HFFc6 (cell line): ENCODE data around the gene PYGB. TPM values are rescaled to one million over a fixed set of nuclear protein-coding genes. Genes with fewer than 3 reads are reported as not detected.

Source experiments
- DNase-seq: peaks from one replicate; pipeline ENCODE4 v3.0.0-alpha.2; 2018
- H3K27ac Mint-ChIP-seq: 2 replicates; pipeline ENCODE4 v1.8.0; 2020; ENCODE audit warnings: mild to moderate bottlenecking, mixed read lengths
- H3K27me3 Mint-ChIP-seq: 2 replicates; pipeline ENCODE4 v1.8.0; 2021; ENCODE audit warnings: mild to moderate bottlenecking, moderate library complexity, mixed read lengths; ENCODE audit not compliant: insufficient read depth
- H3K36me3 Mint-ChIP-seq: 2 replicates; pipeline ENCODE4 v1.8.0; 2021; ENCODE audit warnings: low read depth, mixed read lengths
- H3K4me1 Mint-ChIP-seq: 2 replicates; pipeline ENCODE4 v1.8.0; 2020; ENCODE audit warnings: low read depth, mixed read lengths
- H3K4me3 Mint-ChIP-seq: 2 replicates; pipeline ENCODE4 v1.8.0; 2020; ENCODE audit warnings: mild to moderate bottlenecking, moderate library complexity, mixed read lengths
- H3K9me3 Mint-ChIP-seq: 2 replicates; pipeline ENCODE4 v1.8.0; 2020; ENCODE audit warnings: mild to moderate bottlenecking, mixed read lengths
- total RNA-seq, 6 experiments: library from RNA; stranded (reverse); fragmentation: NEBNext Ultra II Directional; extraction: Animal tissue kit (Norgen Biotek cat#: 25700); gene quantifications; 2 replicates in 1 of 6; 3 replicates in 5 of 6; pipeline ENCODE4 v1.2.3, GENCODE V29; 2021
- TF ChIP-seq, protein P1 (sequence below): fragments of 200-600 bp; sonication (generic); IDR thresholded peaks from 2 replicates; pipeline ENCODE4 v1.5.0; 2021; ENCODE audit warnings: antibody characterized with exemption, mild to moderate bottlenecking

The PYGB gene
- total RNA-seq, 6 experiments from 2014 or later = 65.4 to 75.6 (median 70.2) TPM

DNA sequence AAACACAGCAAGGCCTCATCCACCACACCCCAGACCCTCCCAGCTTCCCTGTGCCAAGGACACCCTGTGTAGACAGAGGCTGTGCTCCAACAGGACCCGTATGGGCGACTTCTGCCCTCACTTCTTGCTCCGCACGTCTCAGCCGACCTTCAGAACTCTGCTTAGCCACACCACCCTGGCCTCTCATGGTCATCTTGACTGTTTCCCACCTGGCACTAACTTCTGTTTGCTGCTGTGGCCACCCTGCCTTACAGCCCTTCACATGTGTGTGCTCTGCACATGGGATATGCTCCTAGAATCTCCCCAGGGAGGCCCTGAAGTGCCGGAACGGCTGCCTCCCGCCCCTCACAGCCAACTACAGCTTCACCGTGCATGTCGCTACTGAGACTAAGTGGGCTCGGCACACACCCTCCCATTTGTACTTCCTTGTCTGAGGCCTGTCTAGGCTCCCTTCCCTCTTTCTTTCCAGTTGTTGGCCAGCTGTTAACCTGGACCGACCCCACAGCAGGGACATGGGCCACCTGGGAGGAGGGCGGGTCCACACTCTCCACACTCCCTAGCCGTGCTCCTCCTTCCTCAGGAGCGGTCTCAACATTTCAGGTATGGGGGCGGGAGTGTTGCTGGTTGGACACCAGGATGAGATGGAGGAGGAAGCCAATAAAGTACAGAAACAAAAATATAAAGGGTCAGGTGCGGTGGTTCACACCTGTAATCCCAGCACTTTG is 69.6 kb downstream of the PYGB start:
- Mint-ChIP-seq H3K27ac (peak overlapping the region; percentile 47; the same call in 1 of the 2 replicates), H3K9me3 (no peaks in the 10 kb centered on the region), H3K4me3 (no peak overlapping the region), H3K27me3 (peaks cover 3% of the 10 kb centered on the region), H3K36me3 (peaks cover 19% of the 10 kb centered on the region), H3K4me1 (peaks cover 22% of the 10 kb centered on the region)
- TF ChIP-seq, protein P1, sequence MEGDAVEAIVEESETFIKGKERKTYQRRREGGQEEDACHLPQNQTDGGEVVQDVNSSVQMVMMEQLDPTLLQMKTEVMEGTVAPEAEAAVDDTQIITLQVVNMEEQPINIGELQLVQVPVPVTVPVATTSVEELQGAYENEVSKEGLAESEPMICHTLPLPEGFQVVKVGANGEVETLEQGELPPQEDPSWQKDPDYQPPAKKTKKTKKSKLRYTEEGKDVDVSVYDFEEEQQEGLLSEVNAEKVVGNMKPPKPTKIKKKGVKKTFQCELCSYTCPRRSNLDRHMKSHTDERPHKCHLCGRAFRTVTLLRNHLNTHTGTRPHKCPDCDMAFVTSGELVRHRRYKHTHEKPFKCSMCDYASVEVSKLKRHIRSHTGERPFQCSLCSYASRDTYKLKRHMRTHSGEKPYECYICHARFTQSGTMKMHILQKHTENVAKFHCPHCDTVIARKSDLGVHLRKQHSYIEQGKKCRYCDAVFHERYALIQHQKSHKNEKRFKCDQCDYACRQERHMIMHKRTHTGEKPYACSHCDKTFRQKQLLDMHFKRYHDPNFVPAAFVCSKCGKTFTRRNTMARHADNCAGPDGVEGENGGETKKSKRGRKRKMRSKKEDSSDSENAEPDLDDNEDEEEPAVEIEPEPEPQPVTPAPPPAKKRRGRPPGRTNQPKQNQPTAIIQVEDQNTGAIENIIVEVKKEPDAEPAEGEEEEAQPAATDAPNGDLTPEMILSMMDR = no peak
- no peak for DNase-seq

DNA sequence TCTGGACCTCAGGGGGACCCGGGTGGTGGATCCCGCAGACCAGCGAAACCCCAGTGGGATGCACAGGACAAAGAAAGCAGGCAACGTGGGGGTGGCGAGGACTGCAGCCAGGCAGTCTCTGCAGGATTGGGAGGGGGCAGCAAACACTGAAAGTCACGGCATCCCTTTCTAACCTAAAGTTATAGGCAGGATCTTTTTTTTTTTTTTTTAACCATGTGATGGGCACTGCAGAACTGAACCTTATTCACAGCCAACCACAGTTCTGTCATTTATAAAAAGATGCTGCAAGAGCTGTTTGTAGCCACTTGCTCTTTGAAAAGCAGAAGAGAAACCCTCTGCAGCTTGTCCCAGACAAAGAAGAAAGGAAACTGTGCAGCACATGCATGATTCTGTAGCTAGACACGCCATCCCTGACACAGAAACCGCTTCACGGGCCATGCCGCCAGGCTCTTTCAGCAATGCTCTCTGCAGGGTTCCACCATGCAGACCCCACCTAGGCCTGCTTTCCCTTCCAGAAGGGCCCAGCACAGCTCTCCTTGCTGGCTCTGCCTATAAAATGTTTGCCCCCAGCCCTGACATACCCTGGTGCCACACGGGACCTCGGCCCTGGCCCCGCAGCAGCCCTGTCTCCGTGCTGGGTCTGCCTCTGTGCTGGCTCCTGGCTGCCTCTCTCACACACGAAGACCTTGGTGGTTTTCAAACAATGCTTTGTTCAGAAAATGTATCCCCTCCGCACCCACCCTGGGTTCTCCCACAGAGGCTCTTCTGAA is 70.8 kb downstream of the PYGB start:
- peaks cover 25% of the 10 kb centered on the region for H3K36me3 Mint-ChIP-seq
- no peak for DNase-seq
- TF ChIP-seq, protein P1 = no peak
- H3K4me1 Mint-ChIP-seq = peaks cover 22% of the 10 kb centered on the region
- H3K4me3 Mint-ChIP-seq = no peak overlapping the region
- H3K9me3 Mint-ChIP-seq = no peaks in the 10 kb centered on the region
- no peak overlapping the region for H3K27ac Mint-ChIP-seq
- H3K27me3 Mint-ChIP-seq = peaks cover 3% of the 10 kb centered on the region

DNA sequence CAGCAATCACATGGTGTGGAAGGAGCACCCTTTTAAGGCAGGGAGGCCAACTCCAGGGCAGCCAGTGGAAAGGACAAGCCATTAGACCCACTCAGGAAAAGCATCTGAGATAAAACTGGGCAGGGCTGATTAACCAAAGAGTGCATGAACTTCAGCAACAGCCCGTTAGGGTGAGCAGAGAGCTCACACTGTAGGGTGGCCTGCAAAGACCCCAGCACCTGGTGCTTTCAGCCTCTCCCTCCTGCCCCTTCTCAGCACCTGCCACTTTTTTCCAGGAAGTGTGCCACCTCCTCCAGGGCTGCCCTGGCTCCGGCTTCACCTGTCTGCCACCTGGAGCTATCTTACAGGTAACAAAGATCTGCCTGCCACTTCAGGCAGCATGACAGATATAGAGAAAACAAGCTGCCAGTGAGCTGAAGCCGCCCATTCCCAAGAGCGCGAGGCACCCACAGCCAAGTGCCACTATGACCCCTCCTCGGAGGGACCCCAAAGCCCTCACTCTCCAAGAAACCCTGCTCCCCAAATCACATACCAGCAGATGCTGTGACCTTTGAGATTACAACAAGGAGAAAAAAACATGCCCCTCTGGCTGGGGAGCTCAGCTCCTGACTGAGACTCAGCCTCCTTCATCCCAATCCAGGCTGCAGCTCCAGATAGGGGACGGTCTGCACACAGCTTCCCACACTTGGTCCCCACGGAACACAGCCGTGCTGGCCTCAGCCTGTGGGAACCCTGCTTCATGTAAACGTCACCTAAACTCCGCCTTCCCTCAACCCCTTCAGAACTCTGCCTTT is 71.6 kb downstream of the PYGB start:
- Mint-ChIP-seq H3K27ac (no peak overlapping the region), H3K27me3 (peaks cover 3% of the 10 kb centered on the region), H3K4me3 (no peak overlapping the region), H3K4me1 (peaks cover 22% of the 10 kb centered on the region), H3K9me3 (no peaks in the 10 kb centered on the region), H3K36me3 (peaks cover 25% of the 10 kb centered on the region)
- TF ChIP-seq, protein P1 = no peak
- no peak for DNase-seq

DNA sequence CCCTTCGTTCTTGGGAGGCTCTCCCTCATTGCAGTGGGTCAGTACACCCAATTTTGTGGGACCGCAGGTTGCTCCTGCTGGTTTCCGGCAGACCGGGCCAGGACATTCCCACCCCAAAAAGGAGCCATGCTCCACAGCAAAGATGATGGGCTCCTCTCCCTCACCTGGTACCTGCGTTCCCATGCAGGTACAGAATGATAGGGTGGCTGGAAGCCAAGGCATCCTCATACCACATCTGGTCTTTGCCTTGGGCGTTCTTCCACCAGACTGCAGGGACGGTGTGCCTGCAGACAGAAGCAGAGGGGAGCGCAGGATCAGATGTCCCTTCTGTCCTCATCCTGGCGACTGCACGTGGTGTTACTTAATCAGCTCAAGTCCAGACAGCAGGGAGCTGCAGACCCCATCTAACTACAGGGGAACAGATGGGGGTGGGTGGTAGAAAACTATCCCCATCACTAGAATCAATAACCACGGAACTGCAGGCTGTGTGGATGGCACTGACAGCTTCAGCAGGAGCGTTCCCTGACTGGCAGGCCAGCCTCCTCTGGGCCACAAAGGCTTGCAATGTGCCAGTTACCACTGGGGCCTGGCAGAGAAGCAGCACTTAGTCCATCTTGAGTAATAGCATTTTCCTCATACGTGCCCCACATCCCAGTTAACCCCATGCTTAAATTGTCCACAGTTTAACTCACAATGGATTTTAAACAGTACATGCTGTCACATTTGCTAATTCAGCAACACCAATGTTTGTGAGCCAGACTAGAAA is 72.3 kb downstream of the PYGB start:
- Mint-ChIP-seq H3K27ac (no peak overlapping the region), H3K4me3 (no peak overlapping the region), H3K36me3 (peaks cover 25% of the 10 kb centered on the region), H3K27me3 (peaks cover 3% of the 10 kb centered on the region), H3K4me1 (peaks cover 18% of the 10 kb centered on the region), H3K9me3 (no peaks in the 10 kb centered on the region)
- TF ChIP-seq, protein P1 = no peak
- DNase-seq = no peak
